Osteocyte (in vitro differentiated cells): ENCODE measurements around the gene CLMN. TPM values are rescaled to one million over a fixed set of nuclear protein-coding genes. Genes with fewer than 3 reads are reported as not detected.

ENCODE experiments used
- DNase-seq: peaks from one replicate; pipeline ENCODE4 v3.0.0; 2021; ENCODE audit warnings: mixed read lengths; ENCODE audit not compliant: unreplicated experiment; ENCODE audit errors: extremely low spot score
- H3K27ac Mint-ChIP-seq: one replicate; pipeline ENCODE4 v1.8.0; 2021; ENCODE audit warnings: mild to moderate bottlenecking, mixed read lengths; ENCODE audit not compliant: unreplicated experiment
- H3K27me3 Mint-ChIP-seq: one replicate; pipeline ENCODE4 v1.8.0; 2021; ENCODE audit warnings: mixed read lengths; ENCODE audit not compliant: unreplicated experiment
- H3K36me3 Mint-ChIP-seq: one replicate; pipeline ENCODE4 v1.8.0; 2021; ENCODE audit warnings: mixed read lengths; ENCODE audit not compliant: unreplicated experiment
- H3K4me1 Mint-ChIP-seq: one replicate; pipeline ENCODE4 v1.8.0; 2021; ENCODE audit warnings: mixed read lengths; ENCODE audit not compliant: unreplicated experiment
- H3K4me3 Mint-ChIP-seq: one replicate; pipeline ENCODE4 v1.8.0; 2021; ENCODE audit warnings: mild to moderate bottlenecking, moderate library complexity, mixed read lengths; ENCODE audit not compliant: unreplicated experiment
- H3K9me3 Mint-ChIP-seq: one replicate; pipeline ENCODE4 v1.8.0; 2021; ENCODE audit warnings: mixed read lengths; ENCODE audit not compliant: unreplicated experiment
- CTCF ChIP-seq: fragments of 200-600 bp; sonication (generic); IDR thresholded peaks from 2 replicates; pipeline ENCODE4 v1.5.0; 2021; ENCODE audit warnings: antibody characterized with exemption, mild to moderate bottlenecking, moderate library complexity
- total RNA-seq: library from RNA; stranded (reverse); gene quantifications from 2 replicates; pipeline ENCODE4 v1.2.1, GENCODE V29; 2021

The CLMN gene
- total RNA-seq, 1 donor from 2014 or later = 5.4 TPM

GRCh38 chr14:95221531-95221930, 98.2 kb downstream of the CLMN start:
- no peak overlapping the region for H3K4me3 Mint-ChIP-seq
- no peak overlapping the region for H3K27ac Mint-ChIP-seq
- no peak for DNase-seq
- no peaks in the 10 kb centered on the region for H3K36me3 Mint-ChIP-seq
- no peaks in the 10 kb centered on the region for H3K9me3 Mint-ChIP-seq
- no peaks in the 10 kb centered on the region for H3K27me3 Mint-ChIP-seq
- no peak for TF ChIP-seq CTCF
- H3K4me1 Mint-ChIP-seq = peaks cover 38% of the 10 kb centered on the region

GRCh38 chr14:95220663-95221231, 99.0 kb downstream of the CLMN start:
- Mint-ChIP-seq H3K27ac (peak overlapping the region; percentile 77), H3K27me3 (no peaks in the 10 kb centered on the region), H3K36me3 (no peaks in the 10 kb centered on the region), H3K4me3 (no peak overlapping the region), H3K4me1 (peaks cover 32% of the 10 kb centered on the region), H3K9me3 (no peaks in the 10 kb centered on the region)
- no peak for TF ChIP-seq CTCF
- no peak for DNase-seq

GRCh38 chr14:95218472-95219193, 101.1 kb downstream of the CLMN start:
- TF ChIP-seq CTCF = no peak
- Mint-ChIP-seq H3K4me3 (no peak overlapping the region), H3K27ac (no peak overlapping the region), H3K4me1 (peaks cover 32% of the 10 kb centered on the region), H3K36me3 (no peaks in the 10 kb centered on the region), H3K27me3 (no peaks in the 10 kb centered on the region), H3K9me3 (no peaks in the 10 kb centered on the region)
- DNase-seq = no peak

GRCh38 chr14:95218006-95218405, 101.7 kb downstream of the CLMN start:
- TF ChIP-seq CTCF = no peak
- no peak for DNase-seq
- H3K27ac Mint-ChIP-seq = no peak overlapping the region
- no peaks in the 10 kb centered on the region for H3K9me3 Mint-ChIP-seq
- H3K4me3 Mint-ChIP-seq = no peak overlapping the region
- peaks cover 26% of the 10 kb centered on the region for H3K4me1 Mint-ChIP-seq
- H3K36me3 Mint-ChIP-seq = no peaks in the 10 kb centered on the region
- H3K27me3 Mint-ChIP-seq = no peaks in the 10 kb centered on the region

GRCh38 chr14:95217391-95217900, 102.3 kb downstream of the CLMN start:
- H3K4me3 Mint-ChIP-seq = no peak overlapping the region
- no peak for DNase-seq
- peaks cover 20% of the 10 kb centered on the region for H3K4me1 Mint-ChIP-seq
- H3K36me3 Mint-ChIP-seq = no peaks in the 10 kb centered on the region
- H3K9me3 Mint-ChIP-seq = no peaks in the 10 kb centered on the region
- H3K27ac Mint-ChIP-seq = no peak overlapping the region
- H3K27me3 Mint-ChIP-seq = no peaks in the 10 kb centered on the region
- no peak for TF ChIP-seq CTCF
